PC-9 (cell line): Measurements from ENCODE around the gene MBP. TPM values are rescaled to one million over a fixed set of nuclear protein-coding genes. Genes with fewer than 3 reads are reported as not detected.

Source experiments
- BruUV-seq: library from RNA; stranded (reverse); fragments of 400-500 nt; replicated peaks from 2 replicates; lab custom pipeline; 2021; lab: Mats Ljungman, UMichigan
- CTCF ChIA-PET: fragments of 300-600 bp; sonication (Branson Sonifier 250); formaldehyde crosslinking; loops from one replicate; lab custom pipeline; 2022; ENCODE audit warnings: antibody characterized with exemption; lab: Charles Lee
- POLR2A ChIA-PET: fragments of 300-600 bp; sonication (Branson Sonifier 250); formaldehyde crosslinking; loops from one replicate; lab custom pipeline; 2022; ENCODE audit warnings: antibody characterized with exemption; ENCODE audit not compliant: unreplicated experiment; lab: Charles Lee
- DNase-seq, 2 experiments: peaks; one replicate each; pipeline versions ENCODE4 v3.0.0 to v3.0.0-alpha.2; 2015 to 2022; ENCODE audit warnings: mixed read lengths in 1 of 2
- H2AFZ ChIP-seq: fragments of 200-600 bp; sonication (generic); 2 replicates; pipeline ENCODE4 v1.8.1; 2017; ENCODE audit warnings: antibody characterized with exemption
- H3F3A ChIP-seq: fragments of 200-600 bp; sonication (generic); 2 replicates; pipeline ENCODE4 v1.8.1; 2017; ENCODE audit warnings: antibody characterized with exemption, mild to moderate bottlenecking, low read depth; ENCODE audit not compliant: insufficient read depth
- H3K27ac ChIP-seq: fragments of 200-600 bp; sonication (generic); 2 replicates; pipeline ENCODE4 v1.6.1; 2016; ENCODE audit warnings: mixed run types
- H3K27me3 ChIP-seq: fragments of 200-600 bp; sonication (generic); 2 replicates; pipeline ENCODE4 v1.6.1; 2016; ENCODE audit warnings: low read depth, mixed run types; ENCODE audit not compliant: insufficient read depth
- H3K36me3 ChIP-seq: fragments of 200-600 bp; sonication (generic); 2 replicates; pipeline ENCODE4 v1.6.1; 2016; ENCODE audit warnings: low read depth, mixed run types
- H3K4me1 ChIP-seq: fragments of 200-600 bp; sonication (generic); replicated peaks from 2 replicates; pipeline ENCODE4 v1.6.1; 2016; ENCODE audit warnings: mixed run types; ENCODE audit not compliant: insufficient read depth
- H3K4me2 ChIP-seq: fragments of 200-600 bp; sonication (generic); 2 replicates; pipeline ENCODE4 v1.6.1; 2017; ENCODE audit warnings: mixed run types
- H3K4me3 ChIP-seq: fragments of 200-600 bp; sonication (generic); 2 replicates; pipeline ENCODE4 v1.6.1; 2016; ENCODE audit warnings: mixed run types
- H3K79me2 ChIP-seq: fragments of 200-600 bp; sonication (generic); 2 replicates; pipeline ENCODE4 v1.6.1; 2017; ENCODE audit warnings: low read depth, mixed run types
- H3K9me2 ChIP-seq: fragments of 200-600 bp; sonication (generic); 2 replicates; pipeline ENCODE4 v1.8.1; 2017; ENCODE audit warnings: mild to moderate bottlenecking; ENCODE audit not compliant: insufficient read depth
- H3K9me3 ChIP-seq: fragments of 200-600 bp; sonication (generic); 2 replicates; pipeline ENCODE4 v1.8.1; 2016; ENCODE audit warnings: low read depth; ENCODE audit not compliant: insufficient read depth
- H4K20me1 ChIP-seq: fragments of 200-600 bp; sonication (generic); 2 replicates; pipeline ENCODE4 v1.8.1; 2017; ENCODE audit not compliant: insufficient read depth
- CTCF ChIP-seq: fragments of 200-600 bp; sonication (generic); conservative IDR thresholded peaks from 2 replicates; pipeline ENCODE4 v1.6.1; 2017; ENCODE audit warnings: mixed run types, antibody characterized with exemption, mild to moderate bottlenecking, moderate library complexity
- EZH2 ChIP-seq: fragments of 200-600 bp; sonication (generic); IDR thresholded peaks from 2 replicates; pipeline ENCODE4 v1.8.0; 2017; ENCODE audit warnings: antibody characterized with exemption, low read depth
- intact Hi-C: fragments of 100-400 bp; cut with micrococcal nuclease; formaldehyde crosslinking; loops from one replicate; pipeline ENCODE4 v1.10.0; 2022; ENCODE audit not compliant: unreplicated experiment
- total RNA-seq: library from RNA; stranded (reverse); gene quantifications from 2 replicates; pipeline ENCODE4 v1.2.3, GENCODE V29; 2021

MBP gene
- total RNA-seq, 1 experiment from 2014 or later: 37.9 TPM

DNA sequence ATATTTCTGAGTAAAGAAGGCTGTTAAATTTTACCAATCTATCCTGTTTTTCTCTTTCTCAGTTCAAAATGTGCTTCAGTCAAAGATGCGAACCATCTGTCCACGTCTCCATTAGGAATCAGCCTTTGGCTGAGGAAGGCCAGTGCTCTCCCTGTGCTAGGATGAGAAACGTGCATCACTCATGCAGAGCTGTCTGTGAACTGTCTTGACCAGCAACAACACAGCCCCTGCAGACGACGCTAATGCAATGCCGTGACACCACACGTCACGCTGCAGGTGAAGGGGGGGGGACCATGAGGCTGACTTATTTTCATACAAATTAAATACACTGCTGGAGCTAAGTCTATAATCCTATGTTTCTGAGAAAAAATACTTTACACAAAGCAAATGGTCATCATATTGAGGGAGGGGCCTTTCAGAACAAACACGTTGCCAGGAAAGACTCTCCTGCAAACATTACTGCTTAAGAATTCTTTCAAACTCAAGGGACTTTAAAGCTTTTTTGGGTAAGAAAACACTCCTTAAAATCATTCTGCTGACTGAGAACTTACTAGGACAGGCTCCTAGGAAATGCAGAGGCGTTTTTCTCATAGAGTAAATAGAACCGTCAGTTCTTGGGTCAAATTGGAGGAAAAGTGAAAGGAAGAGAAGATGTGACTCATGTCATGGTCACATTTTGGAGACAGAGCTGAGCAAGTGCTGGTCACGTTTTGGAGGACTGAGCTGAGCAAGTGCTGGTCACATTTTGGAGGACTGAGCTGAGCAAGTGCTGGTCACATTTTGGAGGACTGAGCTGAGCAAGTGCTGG is 97.0 kb downstream of the MBP start:
- H3F3A ChIP-seq: no peaks in the 10 kb centered on the region
- TF ChIP-seq EZH2: no peak
- TF ChIP-seq CTCF: no peak
- H4K20me1 ChIP-seq: peaks cover 17% of the 10 kb centered on the region
- no peaks in the 10 kb centered on the region for H3K27me3 ChIP-seq
- no peaks in the 10 kb centered on the region for H3K9me3 ChIP-seq
- no peaks in the 10 kb centered on the region for H3K36me3 ChIP-seq
- no peaks in the 10 kb centered on the region for H3K4me1 ChIP-seq
- no peak overlapping the region for H3K4me3 ChIP-seq
- no peak overlapping the region for H3K27ac ChIP-seq
- H3K79me2 ChIP-seq: peaks cover 30% of the 10 kb centered on the region
- intact Hi-C loops: no loop called here
- ChIA-PET POLR2A (no interaction called here), CTCF (no interaction called here)
- H3K9me2 ChIP-seq: no peaks in the 10 kb centered on the region
- no peak for DNase-seq
- peak overlapping the region; percentile 6; the same call in 1 of the 2 replicates for H3K4me2 ChIP-seq
- BruUV-seq: no TSS peak
- no peak overlapping the region for H2AFZ ChIP-seq

- Histone ChIP-seq H3K79me2 (peaks cover 22% of the 10 kb centered on the region), H3K36me3 (no peaks in the 10 kb centered on the region), H3F3A (no peaks in the 10 kb centered on the region), H3K4me2 (no peak overlapping the region), H3K9me2 (no peaks in the 10 kb centered on the region), H4K20me1 (peaks cover 7% of the 10 kb centered on the region; the same call in 1 of the 2 replicates), H3K9me3 (no peaks in the 10 kb centered on the region), H3K4me3 (no peak overlapping the region), H3K4me1 (no peaks in the 10 kb centered on the region), H3K27ac (no peak overlapping the region), H3K27me3 (no peaks in the 10 kb centered on the region), H2AFZ (no peak overlapping the region)
- ChIA-PET CTCF (no interaction called here), POLR2A (no interaction called here)
- BruUV-seq: no TSS peak
- intact Hi-C loops: no loop called here
- TF ChIP-seq CTCF (no peak), EZH2 (no peak)
- no peak for DNase-seq
These were observed 99.0 kb downstream of the MBP start for GRCh38 chr18:77033575-77033974.

GRCh38 chr18:77032181-77032701 is 100.3 kb downstream of the MBP start:
- TF ChIP-seq CTCF: no peak
- no peaks in the 10 kb centered on the region for H3F3A ChIP-seq
- POLR2A ChIA-PET: no interaction called here
- H3K4me1 ChIP-seq: no peaks in the 10 kb centered on the region
- peaks cover 5% of the 10 kb centered on the region; the same call in 1 of the 2 replicates for H4K20me1 ChIP-seq
- no peaks in the 10 kb centered on the region for H3K27me3 ChIP-seq
- H3K4me2 ChIP-seq: no peak overlapping the region
- CTCF ChIA-PET: no interaction called here
- no peak overlapping the region for H3K4me3 ChIP-seq
- H2AFZ ChIP-seq: no peak overlapping the region
- no peaks in the 10 kb centered on the region for H3K9me2 ChIP-seq
- no peak for DNase-seq
- BruUV-seq: no TSS peak
- intact Hi-C loops: no loop called here
- no peak overlapping the region for H3K27ac ChIP-seq
- H3K9me3 ChIP-seq: no peaks in the 10 kb centered on the region
- H3K79me2 ChIP-seq: peaks cover 24% of the 10 kb centered on the region
- H3K36me3 ChIP-seq: no peaks in the 10 kb centered on the region
